Skeletal muscle tissue (tissue), 4 donors: ENCODE results near the gene TTC7B. TPM values are rescaled to one million over a fixed set of nuclear protein-coding genes. Genes with fewer than 3 reads are reported as not detected.
A peak's percentile ranks its signal among the peaks of the same experiment; 100 is the strongest.

ENCODE experiments used
- H3K27ac ChIP-seq: one replicate; pipeline ENCODE4 v1.7.0; 2013; ENCODE audit warnings: mild to moderate bottlenecking, low read depth, low read length, inconsistent platforms
- H3K27me3 ChIP-seq, 3 donors: one replicate each; pipeline ENCODE4 v1.7.0; 2013; ENCODE audit warnings: low read length in 3 of 3; ENCODE audit not compliant: control insufficient read depth in 3 of 3, insufficient read depth in 3 of 3
- H3K36me3 ChIP-seq, 3 donors: one replicate each; pipeline ENCODE4 v1.7.0; 2013; ENCODE audit warnings: low read length in 3 of 3; ENCODE audit not compliant: control insufficient read depth in 3 of 3, insufficient read depth in 3 of 3
- H3K4me1 ChIP-seq, 3 donors: one replicate each; pipeline ENCODE4 v1.7.0; 2013; ENCODE audit warnings: low read length in 3 of 3, mild to moderate bottlenecking in 3 of 3; ENCODE audit not compliant: control insufficient read depth in 3 of 3, insufficient read depth in 3 of 3
- H3K4me3 ChIP-seq, 3 donors: one replicate each; pipeline ENCODE4 v1.7.0; 2013; ENCODE audit warnings: low read length in 3 of 3
- H3K9ac ChIP-seq, 3 donors: one replicate each; pipeline ENCODE4 v1.7.0; 2013; ENCODE audit warnings: low read length in 3 of 3, mild to moderate bottlenecking in 3 of 3, moderate library complexity in 2 of 3, low read depth in 1 of 3
- H3K9me3 ChIP-seq, 3 donors: one replicate each; pipeline ENCODE4 v1.7.0; 2013; ENCODE audit warnings: low read length in 3 of 3; ENCODE audit not compliant: control insufficient read depth in 3 of 3
- total RNA-seq: library from RNA; depleted of rRNA; stranded (reverse); fragments of >200 nt; gene quantifications from one replicate; pipeline ENCODE4 v1.2.3, GENCODE V29; 2014
- donor health status: Osteomylitis.

TTC7B gene
- total RNA-seq, 1 donor from 2014 or later, result 5.7 TPM

DNA sequence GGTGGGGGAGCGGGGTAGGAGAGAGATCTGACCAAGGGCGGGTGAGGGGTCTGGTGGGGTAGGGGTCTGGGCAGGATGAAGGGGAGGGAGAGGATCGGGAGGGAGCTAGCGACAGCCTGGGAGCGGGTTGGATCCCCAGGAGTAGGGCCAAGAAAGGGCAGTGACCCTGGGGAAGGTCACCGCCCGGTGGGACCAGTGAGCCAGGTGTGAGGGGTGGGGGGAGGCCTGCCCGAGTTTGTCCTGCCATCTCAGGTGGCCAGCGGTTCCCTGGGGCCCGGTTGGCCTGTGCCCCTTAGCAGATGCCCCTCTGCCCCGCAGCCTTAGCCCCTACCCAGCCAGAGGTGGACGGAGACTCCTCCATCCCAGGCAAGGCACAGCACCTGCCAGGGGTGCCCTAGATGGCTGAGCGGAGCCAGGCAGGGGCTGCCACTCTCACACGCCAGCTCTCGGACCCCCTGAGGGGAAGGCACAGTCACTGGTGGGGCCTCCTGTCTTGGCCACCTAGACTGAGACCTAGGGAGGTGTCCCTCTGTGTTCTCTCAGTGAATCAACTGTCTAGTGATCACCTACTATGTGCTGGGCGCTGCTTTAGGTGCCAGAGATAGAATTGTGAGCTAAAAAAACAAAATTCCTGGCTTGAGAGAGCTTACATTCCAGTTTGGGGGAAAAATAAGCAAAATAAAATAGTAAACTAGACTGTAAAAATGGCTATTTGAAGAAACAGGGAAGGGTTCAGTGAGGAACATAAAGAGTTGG, 629 bp upstream of the TTC7B start:
- Histone ChIP-seq H3K9me3 (no peaks in the 10 kb centered on the region), H3K27me3 (no peaks in the 10 kb centered on the region), H3K9ac (peak overlapping the region in 2 of 3 donors; percentile 41 to 51), H3K27ac (no peak overlapping the region), H3K4me1 (peaks cover 17 to 27% (median 25%) of the 10 kb centered on the region in 3 donors), H3K36me3 (no peaks in the 10 kb centered on the region), H3K4me3 (no peak overlapping the region)

DNA sequence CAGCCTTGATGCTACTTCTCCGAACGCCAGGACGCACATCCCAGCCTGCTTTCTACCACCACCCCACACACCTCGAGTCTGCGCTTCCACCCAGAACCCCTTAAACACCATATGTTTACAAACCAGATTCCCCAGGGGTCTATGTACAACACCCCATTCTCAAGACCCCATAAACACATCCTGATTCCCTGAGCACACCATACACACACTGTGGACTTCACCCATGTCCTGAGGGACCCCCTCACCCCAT, 733 bp downstream of the TTC7B start:
- Histone ChIP-seq H3K4me3 (peak overlapping the region; percentile 68 to 81 (median 79)), H3K9me3 (no peaks in the 10 kb centered on the region), H3K27me3 (no peaks in the 10 kb centered on the region), H3K4me1 (peaks cover 26 to 40% (median 37%) of the 10 kb centered on the region in 3 donors), H3K36me3 (no peaks in the 10 kb centered on the region), H3K27ac (peak overlapping the region; percentile 56), H3K9ac (peak overlapping the region; percentile 68 to 83 (median 82))

DNA sequence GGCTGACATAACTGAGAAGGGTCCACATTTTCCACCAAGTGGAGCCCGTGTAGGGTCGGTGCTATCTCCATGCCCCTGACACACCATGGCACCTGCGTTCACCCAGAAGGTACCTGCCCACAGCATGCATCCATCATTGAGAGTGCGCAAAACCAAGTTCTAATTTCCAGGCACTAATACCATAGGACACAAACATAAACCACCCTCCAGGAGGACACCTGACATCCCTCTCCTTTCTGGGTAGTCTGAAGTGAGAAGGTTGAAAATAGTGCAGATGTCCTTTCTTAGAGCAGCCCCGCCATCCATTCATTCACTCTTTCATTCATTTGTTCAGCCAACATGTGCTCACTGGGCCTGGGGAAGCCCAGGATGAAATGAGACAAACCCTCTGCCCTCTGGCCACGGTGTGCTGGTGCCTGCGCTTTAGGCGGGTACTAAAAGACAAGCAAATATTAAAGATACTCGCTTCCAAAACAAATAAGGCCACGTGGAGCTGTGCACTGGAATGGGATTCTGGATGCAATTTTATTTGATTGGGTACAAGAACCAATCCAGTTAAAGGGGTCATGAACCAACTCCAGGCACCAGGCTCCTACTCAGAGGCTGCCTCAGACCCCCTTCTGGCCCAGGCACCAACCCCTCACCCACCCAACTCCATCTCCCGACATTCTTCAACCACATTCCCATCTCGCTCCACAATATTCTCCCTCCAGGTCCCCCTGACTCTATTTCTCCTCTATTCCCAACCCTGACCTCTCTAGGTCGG, 1.2 kb downstream of the TTC7B start:
- Histone ChIP-seq H3K27me3 (no peaks in the 10 kb centered on the region), H3K4me1 (peaks cover 31 to 45% (median 42%) of the 10 kb centered on the region in 3 donors), H3K9ac (peak overlapping the region; percentile 68 to 83 (median 82)), H3K27ac (peak overlapping the region; percentile 56), H3K9me3 (no peaks in the 10 kb centered on the region), H3K36me3 (no peaks in the 10 kb centered on the region), H3K4me3 (peak overlapping the region; percentile 68 to 81 (median 79))

DNA sequence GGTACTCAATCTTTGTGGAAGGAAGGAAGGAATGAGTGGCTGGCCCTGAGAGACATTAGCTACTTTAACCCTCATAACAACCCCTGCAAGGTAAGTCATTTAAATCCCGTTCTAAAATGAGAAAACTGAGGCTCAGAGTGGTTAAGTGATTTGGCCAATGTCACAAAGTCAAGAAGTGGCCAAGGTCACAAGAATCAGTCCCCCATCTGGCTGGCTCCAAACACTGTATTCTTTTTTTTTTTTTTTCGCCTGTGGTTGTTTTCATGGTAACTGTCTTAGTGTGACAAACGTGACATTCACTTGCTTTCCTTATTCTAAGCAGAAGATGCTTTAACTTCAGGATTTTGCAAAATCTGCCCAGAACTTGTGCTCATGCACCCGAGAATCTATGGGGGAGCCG, 2.8 kb downstream of the TTC7B start:
- Histone ChIP-seq H3K27ac (no peak overlapping the region), H3K9me3 (no peaks in the 10 kb centered on the region), H3K4me3 (no peak overlapping the region), H3K27me3 (no peaks in the 10 kb centered on the region), H3K4me1 (peaks cover 42 to 61% (median 58%) of the 10 kb centered on the region in 3 donors), H3K9ac (no peak overlapping the region), H3K36me3 (no peaks in the 10 kb centered on the region)

DNA sequence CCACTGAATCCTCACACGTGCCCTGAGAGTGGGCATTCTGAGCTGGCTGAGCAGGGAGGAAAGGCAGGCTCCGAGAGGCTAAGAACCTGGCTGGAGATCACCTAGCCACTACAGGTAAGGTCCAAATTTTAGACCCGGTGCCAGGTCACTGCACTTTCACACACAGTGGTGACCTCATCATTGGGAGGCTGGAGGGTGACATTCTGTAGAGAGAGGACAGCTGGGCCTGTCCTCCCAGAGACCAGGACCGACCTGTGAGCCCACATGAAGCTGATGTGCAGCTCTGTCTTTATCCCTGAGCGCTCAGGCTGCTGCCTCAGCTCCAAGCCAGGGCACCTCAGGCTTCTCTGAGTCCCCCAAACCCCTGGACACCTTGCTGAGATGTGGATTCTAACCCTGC, 4.1 kb downstream of the TTC7B start:
- Histone ChIP-seq H3K9ac (no peak overlapping the region), H3K36me3 (no peaks in the 10 kb centered on the region), H3K4me1 (peaks cover 55 to 74% (median 70%) of the 10 kb centered on the region in 3 donors), H3K27ac (no peak overlapping the region), H3K4me3 (no peak overlapping the region), H3K9me3 (no peaks in the 10 kb centered on the region), H3K27me3 (no peaks in the 10 kb centered on the region)

GRCh38 chr14:90811641-90812040, 4.6 kb downstream of the TTC7B start:
- peaks cover 57 to 77% (median 68%) of the 10 kb centered on the region in 3 donors for H3K4me1 ChIP-seq
- no peak overlapping the region for H3K27ac ChIP-seq

DNA sequence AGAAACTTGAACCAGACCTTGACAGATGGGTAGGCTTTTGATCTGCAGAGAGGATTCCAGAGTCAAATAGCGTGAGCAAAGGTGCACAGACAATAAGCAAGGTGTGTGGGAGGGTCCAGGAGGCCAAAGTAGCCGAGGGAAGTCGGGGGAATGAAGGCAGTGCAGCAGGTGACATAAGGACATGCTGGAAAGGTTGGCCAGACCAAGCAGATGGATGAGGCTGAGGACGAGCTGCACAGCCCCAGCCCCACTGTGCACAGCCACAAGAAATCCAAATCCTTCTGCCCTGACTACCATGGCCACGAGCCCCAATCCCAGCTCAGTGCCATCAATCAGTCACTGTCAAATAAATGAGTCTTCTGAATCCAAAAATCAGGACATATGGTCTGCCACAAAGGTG, 5.4 kb downstream of the TTC7B start:
- Histone ChIP-seq H3K4me3 (peak overlapping the region in 1 of 3 donors; percentile 29), H3K9ac (peak overlapping the region in 2 of 3 donors; percentile 16 to 28), H3K27me3 (no peaks in the 10 kb centered on the region), H3K9me3 (no peaks in the 10 kb centered on the region), H3K27ac (no peak overlapping the region), H3K36me3 (no peaks in the 10 kb centered on the region), H3K4me1 (peaks cover 57 to 76% (median 75%) of the 10 kb centered on the region in 3 donors)

More at GRCh38 chr14:90811641-90812040, 4.6 kb downstream of the TTC7B start:
- no peaks in the 10 kb centered on the region for H3K27me3 ChIP-seq
- no peak overlapping the region for H3K9ac ChIP-seq
- no peaks in the 10 kb centered on the region for H3K9me3 ChIP-seq
- H3K4me3 ChIP-seq, result no peak overlapping the region
- no peaks in the 10 kb centered on the region for H3K36me3 ChIP-seq

GRCh38 chr14:90809530-90810312, 6.5 kb downstream of the TTC7B start:
- no peak overlapping the region for H3K27ac ChIP-seq

GRCh38 chr14:90808759-90809529, 7.3 kb downstream of the TTC7B start:
- Histone ChIP-seq H3K4me3 (peak overlapping the region in 1 of 3 donors; percentile 41), H3K4me1 (peaks cover 50 to 72% (median 66%) of the 10 kb centered on the region in 3 donors), H3K9me3 (no peaks in the 10 kb centered on the region), H3K27ac (peak overlapping the region; percentile 10), H3K36me3 (no peaks in the 10 kb centered on the region), H3K9ac (no peak overlapping the region), H3K27me3 (no peaks in the 10 kb centered on the region)

More at GRCh38 chr14:90809530-90810312, 6.5 kb downstream of the TTC7B start:
- Histone ChIP-seq H3K9me3 (no peaks in the 10 kb centered on the region), H3K27me3 (no peaks in the 10 kb centered on the region), H3K4me3 (peak overlapping the region in 1 of 3 donors; percentile 37), H3K9ac (no peak overlapping the region), H3K36me3 (no peaks in the 10 kb centered on the region), H3K4me1 (peaks cover 50 to 72% (median 68%) of the 10 kb centered on the region in 3 donors)
